OCI-LY3 (cell line): ENCODE measurements around the gene SCN4A.
A peak's percentile ranks its signal among the peaks of the same experiment; 100 is the strongest.
"Not testable (repeated sequence)": the region's sequence is repeated elsewhere in the genome, so short reads cannot be mapped to it uniquely, and the experiment has no call there.

Source experiments
- H2AFZ ChIP-seq: fragments of 200-600, 300-600 bp; shearing (Covaris generic); 2 replicates; pipeline ENCODE4 v1.6.0; 2014; ENCODE audit warnings: antibody characterized with exemption, low read depth, low read length
- H3K27ac ChIP-seq: fragments of 200-600, 300-600 bp; sonication (generic); 2 replicates; pipeline ENCODE4 v1.5.1; 2014; ENCODE audit warnings: mild to moderate bottlenecking, low read length, moderate library complexity, mixed read lengths
- H3K27me3 ChIP-seq: fragments of 200-600, 300-600 bp; sonication (generic); 2 replicates; pipeline ENCODE4 v1.6.1; 2014; ENCODE audit warnings: low read depth, low read length, mixed read lengths
- H3K36me3 ChIP-seq: fragments of 200-600, 300-600 bp; sonication (generic); replicated peaks from 2 replicates; pipeline ENCODE3; 2014; ENCODE audit warnings: low read depth, low read length, mixed read lengths
- H3K4me1 ChIP-seq: fragments of 300-600, 200-600 bp; sonication (generic); 2 replicates; pipeline ENCODE4 v1.6.1; 2014; ENCODE audit warnings: low read length, mixed read lengths
- H3K4me2 ChIP-seq: fragments of 200-600, 300-600 bp; sonication (generic); 2 replicates; pipeline ENCODE4 v1.6.1; 2014; ENCODE audit warnings: low read length, mixed read lengths
- H3K4me3 ChIP-seq: fragments of 300-600, 200-600 bp; sonication (generic); 2 replicates; pipeline ENCODE4 v1.5.1; 2014; ENCODE audit warnings: antibody characterized with exemption, mild to moderate bottlenecking, low read length, moderate library complexity
- H3K79me2 ChIP-seq: fragments of 300-600, 200-600 bp; shearing (Covaris generic); 2 replicates; pipeline ENCODE4 v1.6.1; 2014; ENCODE audit warnings: mild to moderate bottlenecking, low read length, mixed read lengths
- H3K9ac ChIP-seq: fragments of 300-600, 200-600 bp; shearing (Covaris generic); 2 replicates; pipeline ENCODE4 v1.6.0; 2014; ENCODE audit warnings: mild to moderate bottlenecking, low read length, moderate library complexity
- H3K9me3 ChIP-seq: fragments of 200-600, 300-600 bp; shearing (Covaris generic); 2 replicates; pipeline ENCODE4 v1.6.1; 2014; ENCODE audit warnings: low read length, mixed read lengths; ENCODE audit not compliant: insufficient read depth
- H4K20me1 ChIP-seq: fragments of 200-600, 300-600 bp; sonication (generic); 2 replicates; pipeline ENCODE4 v1.6.1; 2016; ENCODE audit warnings: low read length, mixed read lengths; ENCODE audit not compliant: insufficient read depth
- EZH2phosphoT487 ChIP-seq: fragments of 200-600 bp; shearing (Covaris generic); IDR thresholded peaks from 2 replicates; pipeline ENCODE4 v1.6.1; 2018; ENCODE audit warnings: antibody characterized with exemption, mixed run types, low read depth
- TF ChIP-seq, protein P1 (sequence below): fragments of 200-600, 300-600 bp; sonication (generic); IDR thresholded peaks from 2 replicates; pipeline ENCODE4 v1.5.1; 2014; ENCODE audit warnings: antibody characterized with exemption, low read length, low read depth

Gene SCN4A

GRCh38 chr17:63919311-63919723, 53.4 kb downstream of the SCN4A start:
- Histone ChIP-seq H3K4me3 (peak overlapping the region; percentile 75), H3K36me3 (no peaks in the 10 kb centered on the region), H3K4me1 (peaks cover 64% of the 10 kb centered on the region), H3K9ac (peak overlapping the region; percentile 41; the same call in 1 of the 2 replicates), H2AFZ (no peak overlapping the region), H3K27ac (no peak overlapping the region), H3K27me3 (peaks cover 5% of the 10 kb centered on the region), H3K4me2 (peak overlapping the region; percentile 95), H4K20me1 (no peaks in the 10 kb centered on the region), H3K9me3 (no peaks in the 10 kb centered on the region), H3K79me2 (no peaks in the 10 kb centered on the region)
- TF ChIP-seq, protein P1, sequence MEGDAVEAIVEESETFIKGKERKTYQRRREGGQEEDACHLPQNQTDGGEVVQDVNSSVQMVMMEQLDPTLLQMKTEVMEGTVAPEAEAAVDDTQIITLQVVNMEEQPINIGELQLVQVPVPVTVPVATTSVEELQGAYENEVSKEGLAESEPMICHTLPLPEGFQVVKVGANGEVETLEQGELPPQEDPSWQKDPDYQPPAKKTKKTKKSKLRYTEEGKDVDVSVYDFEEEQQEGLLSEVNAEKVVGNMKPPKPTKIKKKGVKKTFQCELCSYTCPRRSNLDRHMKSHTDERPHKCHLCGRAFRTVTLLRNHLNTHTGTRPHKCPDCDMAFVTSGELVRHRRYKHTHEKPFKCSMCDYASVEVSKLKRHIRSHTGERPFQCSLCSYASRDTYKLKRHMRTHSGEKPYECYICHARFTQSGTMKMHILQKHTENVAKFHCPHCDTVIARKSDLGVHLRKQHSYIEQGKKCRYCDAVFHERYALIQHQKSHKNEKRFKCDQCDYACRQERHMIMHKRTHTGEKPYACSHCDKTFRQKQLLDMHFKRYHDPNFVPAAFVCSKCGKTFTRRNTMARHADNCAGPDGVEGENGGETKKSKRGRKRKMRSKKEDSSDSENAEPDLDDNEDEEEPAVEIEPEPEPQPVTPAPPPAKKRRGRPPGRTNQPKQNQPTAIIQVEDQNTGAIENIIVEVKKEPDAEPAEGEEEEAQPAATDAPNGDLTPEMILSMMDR, result peak; percentile 82
- TF ChIP-seq EZH2phosphoT487, result no peak

DNA sequence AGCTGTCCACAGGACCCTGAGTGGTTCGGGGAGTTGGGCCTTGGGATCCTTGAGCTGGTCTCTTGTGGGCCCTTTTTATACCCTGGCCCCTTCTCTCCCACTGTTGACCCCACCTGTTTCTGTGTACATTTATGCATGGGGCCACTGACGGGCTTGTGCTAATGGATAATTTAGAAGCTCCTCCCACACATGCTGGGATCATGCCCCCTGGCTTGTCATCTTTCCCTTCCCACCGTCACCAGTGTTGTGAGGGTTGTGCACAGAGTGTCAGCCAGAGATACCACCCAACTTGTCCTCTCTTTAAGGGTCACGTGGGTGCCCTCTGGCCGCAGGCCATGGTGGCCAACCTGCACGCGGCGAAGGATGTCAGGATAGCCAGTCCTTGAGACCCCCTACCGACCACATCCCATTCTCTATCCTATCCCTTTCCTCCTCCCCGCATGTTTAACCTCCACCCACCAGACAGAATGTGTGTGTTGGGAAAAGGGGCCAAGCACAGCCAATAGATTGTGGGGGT, 53.9 kb downstream of the SCN4A start, which contains the start of gene GH1:
TSS of gene GH1 (minus strand) at position 51 of the 517 bp plus-strand sequence. CDS start 63 bp downstream, outside the sequence.
- not testable (repeated sequence) for H3K27me3 ChIP-seq, H3K9me3 ChIP-seq, H3K79me2 ChIP-seq, H4K20me1 ChIP-seq, H3K36me3 ChIP-seq, H2AFZ ChIP-seq, H3K27ac ChIP-seq
- H3K4me3 ChIP-seq, result peak within 1 kb of the TSS; percentile 75
- H3K4me1 ChIP-seq, result peaks cover 66% of the 10 kb centered on the region
- peak within 1 kb of the TSS; percentile 41; the same call in 1 of the 2 replicates for H3K9ac ChIP-seq
- peak within 1 kb of the TSS; percentile 95 for H3K4me2 ChIP-seq

DNA sequence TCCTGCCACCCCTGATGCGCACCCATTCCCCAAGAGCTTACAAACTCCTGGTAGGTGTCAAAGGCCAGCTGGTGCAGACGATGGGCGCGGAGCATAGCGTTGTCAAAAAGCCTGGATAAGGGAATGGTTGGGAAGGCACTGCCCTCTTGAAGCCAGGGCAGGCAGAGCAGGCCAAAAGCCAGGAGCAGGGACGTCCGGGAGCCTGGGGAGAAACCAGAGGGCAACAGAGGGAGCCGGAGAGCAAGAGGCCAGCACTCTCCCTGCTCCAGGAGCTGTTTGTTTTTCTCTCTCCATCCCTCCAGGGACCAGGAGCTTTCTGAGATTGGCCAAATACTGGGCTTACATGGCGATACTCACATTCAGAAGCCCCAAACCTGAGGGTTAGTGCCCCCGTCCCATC, 54.4 kb downstream of the SCN4A start:
- Histone ChIP-seq H2AFZ (no peak overlapping the region), H3K4me2 (no peak overlapping the region), H3K79me2 (no peaks in the 10 kb centered on the region), H3K27ac (no peak overlapping the region), H3K4me1 (peaks cover 62% of the 10 kb centered on the region), H3K9me3 (no peaks in the 10 kb centered on the region), H4K20me1 (no peaks in the 10 kb centered on the region), H3K4me3 (no peak overlapping the region), H3K27me3 (peaks cover 5% of the 10 kb centered on the region), H3K9ac (no peak overlapping the region), H3K36me3 (no peaks in the 10 kb centered on the region)
- TF ChIP-seq, protein P1, result no peak
- no peak for TF ChIP-seq EZH2phosphoT487

- no peak overlapping the region for H3K4me3 ChIP-seq
- no peak overlapping the region for H3K27ac ChIP-seq
- no peaks in the 10 kb centered on the region for H3K36me3 ChIP-seq
- H4K20me1 ChIP-seq, result no peaks in the 10 kb centered on the region
- H3K9ac ChIP-seq, result no peak overlapping the region
- no peak overlapping the region for H3K4me2 ChIP-seq
- H3K27me3 ChIP-seq, result peaks cover 5% of the 10 kb centered on the region
- H3K4me1 ChIP-seq, result peaks cover 55% of the 10 kb centered on the region
- no peaks in the 10 kb centered on the region for H3K79me2 ChIP-seq
- no peak overlapping the region for H2AFZ ChIP-seq
- TF ChIP-seq, protein P1, result no peak
- no peak for TF ChIP-seq EZH2phosphoT487
- H3K9me3 ChIP-seq, result no peaks in the 10 kb centered on the region
Observed at GRCh38 chr17:63917646-63918045, 55.1 kb downstream of the SCN4A start.

DNA sequence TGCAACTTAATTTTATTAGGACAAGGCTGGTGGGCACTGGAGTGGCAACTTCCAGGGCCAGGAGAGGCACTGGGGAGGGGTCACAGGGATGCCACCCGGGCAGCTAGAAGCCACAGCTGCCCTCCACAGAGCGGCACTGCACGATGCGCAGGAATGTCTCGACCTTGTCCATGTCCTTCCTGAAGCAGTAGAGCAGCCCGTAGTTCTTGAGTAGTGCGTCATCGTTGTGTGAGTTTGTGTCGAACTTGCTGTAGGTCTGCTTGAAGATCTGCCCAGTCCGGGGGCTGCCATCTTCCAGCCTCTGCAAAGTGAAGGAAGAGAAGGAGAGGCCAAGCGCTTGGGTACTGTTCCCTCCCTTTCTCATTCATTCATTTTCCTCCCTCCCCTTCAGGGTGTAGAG, 55.5 kb downstream of the SCN4A start:
- not testable (repeated sequence) for H3K27ac ChIP-seq, H3K4me3 ChIP-seq, H4K20me1 ChIP-seq, H2AFZ ChIP-seq, H3K9ac ChIP-seq, H3K79me2 ChIP-seq, H3K27me3 ChIP-seq, H3K4me2 ChIP-seq, H3K36me3 ChIP-seq, H3K9me3 ChIP-seq
- H3K4me1 ChIP-seq, result peaks cover 51% of the 10 kb centered on the region
